HG02970 (cell line): ENCODE data around the gene THSD8.
"Not testable (repeated sequence)": the region's sequence is repeated elsewhere in the genome, so short reads cannot be mapped to it uniquely, and the experiment has no call there.

Source experiments
- ATAC-seq: cut with Tn5 transposase; IDR thresholded peaks from one replicate; pipeline ENCODE4 v1.9.1; 2021; ENCODE audit warnings: mild to moderate bottlenecking, moderate library complexity, moderate number of reproducible peaks; ENCODE audit not compliant: unreplicated experiment, low FRiP score

The THSD8 gene

DNA sequence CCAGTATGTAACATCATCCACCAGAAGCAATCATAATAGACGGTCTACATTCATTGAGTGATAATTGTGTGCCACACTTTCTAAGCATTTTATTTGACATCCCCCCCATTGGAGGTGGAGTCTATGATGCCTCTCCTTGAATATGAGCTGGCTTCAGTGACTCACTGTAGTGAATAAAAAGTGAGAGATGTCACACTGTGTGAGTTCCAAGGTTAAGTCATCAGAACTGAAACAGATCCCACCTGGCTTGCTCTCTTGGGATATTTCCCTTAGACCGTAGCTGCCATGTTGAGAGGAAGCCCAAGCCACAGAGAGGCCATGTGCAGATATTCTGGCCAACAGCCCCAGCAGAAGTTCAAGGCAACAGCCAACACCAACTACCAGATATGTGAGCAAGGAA, 19.9 kb downstream of the THSD8 start:
- no peak for ATAC-seq

DNA sequence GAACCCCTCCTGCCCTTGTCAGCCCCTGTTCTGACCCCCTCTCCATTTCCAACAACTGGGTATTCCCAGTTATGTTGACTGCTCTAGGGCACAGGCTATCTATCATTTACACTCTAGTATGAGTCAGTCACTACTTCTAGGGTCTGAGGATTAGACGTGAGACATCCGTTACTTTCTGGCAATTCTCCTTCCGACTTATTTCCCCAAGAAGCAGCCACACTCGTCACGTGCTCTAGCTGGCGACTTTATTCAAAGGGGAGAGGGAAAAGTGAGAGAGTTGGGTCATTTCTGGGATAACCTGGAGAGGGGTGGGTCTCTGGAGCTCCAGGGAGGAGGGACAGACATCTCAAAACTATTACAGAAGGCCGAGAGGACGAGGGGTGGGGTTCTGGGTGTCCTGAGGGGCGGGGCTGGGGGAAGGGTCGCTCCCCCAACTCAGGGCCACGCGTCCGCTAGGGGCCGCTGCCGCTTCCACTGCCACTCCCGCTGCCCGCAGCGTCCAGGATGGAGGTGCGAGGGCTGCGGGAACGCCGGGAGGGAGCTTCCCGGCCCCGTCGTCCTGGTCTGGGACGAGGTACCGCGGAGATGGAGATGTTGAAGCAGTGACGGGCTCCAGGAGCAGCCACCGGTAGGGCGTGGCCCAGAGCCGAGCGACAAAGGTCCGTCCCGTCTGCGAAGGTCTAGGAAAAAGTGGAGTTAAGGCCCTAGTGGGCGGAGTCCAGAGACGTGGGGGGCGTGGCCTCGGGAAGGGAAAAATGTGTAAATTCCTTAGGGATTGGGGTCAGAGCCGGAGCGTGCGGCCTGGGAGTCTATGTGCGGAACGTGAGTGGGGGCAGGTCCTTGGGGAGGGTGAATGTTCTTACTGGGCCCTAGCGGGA, 23.6 kb downstream of the THSD8 start:
- ATAC-seq: no peak

DNA sequence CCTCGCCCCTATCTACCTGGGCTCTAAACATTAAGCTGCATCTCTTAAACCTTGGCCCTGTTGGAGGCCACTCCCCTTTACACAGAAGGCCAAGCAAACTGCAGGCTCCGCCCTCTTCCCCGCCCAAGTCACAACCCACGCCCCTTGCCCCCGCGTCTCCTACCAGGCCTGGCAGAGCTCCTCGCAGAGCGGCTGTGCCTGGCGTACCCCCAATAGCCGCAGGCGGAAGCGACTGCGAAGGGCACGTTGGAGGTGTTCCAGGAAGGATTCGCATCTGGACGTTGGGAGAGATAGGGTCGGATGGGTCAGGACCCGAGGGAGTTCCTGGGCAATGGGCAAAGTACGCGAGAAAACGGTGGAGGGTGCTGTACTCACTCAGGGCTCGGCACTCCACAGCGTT, 26.6 kb downstream of the THSD8 start:
- no peak for ATAC-seq

DNA sequence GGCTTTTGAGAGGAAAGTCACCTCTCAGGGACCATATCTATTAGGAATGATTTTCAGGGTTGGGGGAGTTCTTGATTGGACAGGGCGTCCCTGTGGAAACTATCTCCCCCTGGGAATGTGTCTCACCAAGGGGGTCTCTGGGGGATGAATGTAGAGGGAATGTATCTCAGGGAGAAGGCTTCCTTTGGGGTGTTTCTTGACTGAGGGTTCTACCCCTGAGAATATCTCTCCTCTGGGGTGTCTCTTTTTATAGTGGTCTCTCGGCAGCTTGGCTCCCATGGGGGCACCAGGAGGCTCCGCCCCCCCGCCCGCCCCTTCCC, 31.5 kb downstream of the THSD8 start:
- no peak for ATAC-seq

DNA sequence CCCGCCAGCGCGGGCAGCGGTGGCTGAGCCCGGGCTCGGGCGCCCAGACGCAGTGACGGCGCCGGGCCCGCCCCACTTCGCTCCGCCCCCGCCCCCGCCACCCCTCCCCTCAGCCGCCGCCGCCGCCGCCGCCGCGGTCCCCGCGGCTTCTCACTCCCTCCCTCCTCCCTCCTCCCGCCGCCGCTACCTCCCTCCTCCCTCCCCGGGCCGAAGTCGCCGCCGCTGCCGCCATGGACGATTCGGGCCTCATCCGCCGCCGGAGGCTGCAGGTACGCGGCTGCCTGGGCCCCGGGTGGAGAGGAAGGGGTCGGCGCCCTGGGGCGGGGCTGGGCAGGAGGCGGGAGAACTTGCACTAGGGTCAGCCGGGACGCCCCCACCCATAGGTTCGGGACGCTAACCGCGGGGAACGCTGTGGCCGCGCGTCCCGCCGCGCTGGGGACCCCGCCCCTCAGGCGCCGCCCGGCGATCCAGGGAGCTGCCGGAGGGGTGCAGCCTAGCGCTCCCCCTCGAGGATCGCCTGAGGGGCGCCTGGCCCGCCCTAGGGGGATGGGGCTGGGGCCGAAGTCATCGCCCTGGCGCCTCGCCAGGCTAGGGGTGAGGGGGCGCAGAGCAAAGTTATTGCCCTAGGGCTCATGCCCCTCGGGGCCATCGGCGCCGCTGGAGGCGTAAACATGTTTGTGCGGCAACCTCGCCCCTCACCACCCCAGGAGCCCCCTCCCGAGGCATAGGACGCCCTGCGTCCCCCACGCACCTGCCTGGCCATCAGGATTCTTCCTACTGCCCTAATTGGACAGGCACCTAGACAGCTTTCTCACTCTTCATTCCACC, 32.1 kb downstream of the THSD8 start:
- no peak for ATAC-seq

DNA sequence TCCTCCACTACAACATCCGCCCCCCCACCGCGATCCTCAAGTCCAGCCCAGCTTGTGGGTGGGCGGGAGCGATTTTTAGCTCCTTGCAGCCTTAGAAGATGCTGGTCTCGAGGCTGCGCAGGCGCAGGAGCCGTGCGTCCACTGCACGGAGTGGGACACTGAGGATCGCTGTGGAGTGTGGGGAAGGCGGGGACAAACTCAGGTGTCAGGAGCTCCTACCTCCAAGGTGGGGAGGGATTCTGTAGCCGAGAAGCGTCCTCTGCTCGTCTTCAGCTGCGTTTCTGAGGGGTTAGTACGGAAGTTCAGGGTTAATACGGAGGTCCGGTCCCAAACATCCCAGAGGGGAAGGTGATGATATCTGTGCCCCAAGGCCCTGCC, 32.7 kb downstream of the THSD8 start, which contains the start of gene RTBDN:
Gene RTBDN (minus strand): TSS at position 14 of the 378 bp plus-strand sequence. CDS start 4,600 bp downstream, outside the sequence.
- no peak for ATAC-seq

DNA sequence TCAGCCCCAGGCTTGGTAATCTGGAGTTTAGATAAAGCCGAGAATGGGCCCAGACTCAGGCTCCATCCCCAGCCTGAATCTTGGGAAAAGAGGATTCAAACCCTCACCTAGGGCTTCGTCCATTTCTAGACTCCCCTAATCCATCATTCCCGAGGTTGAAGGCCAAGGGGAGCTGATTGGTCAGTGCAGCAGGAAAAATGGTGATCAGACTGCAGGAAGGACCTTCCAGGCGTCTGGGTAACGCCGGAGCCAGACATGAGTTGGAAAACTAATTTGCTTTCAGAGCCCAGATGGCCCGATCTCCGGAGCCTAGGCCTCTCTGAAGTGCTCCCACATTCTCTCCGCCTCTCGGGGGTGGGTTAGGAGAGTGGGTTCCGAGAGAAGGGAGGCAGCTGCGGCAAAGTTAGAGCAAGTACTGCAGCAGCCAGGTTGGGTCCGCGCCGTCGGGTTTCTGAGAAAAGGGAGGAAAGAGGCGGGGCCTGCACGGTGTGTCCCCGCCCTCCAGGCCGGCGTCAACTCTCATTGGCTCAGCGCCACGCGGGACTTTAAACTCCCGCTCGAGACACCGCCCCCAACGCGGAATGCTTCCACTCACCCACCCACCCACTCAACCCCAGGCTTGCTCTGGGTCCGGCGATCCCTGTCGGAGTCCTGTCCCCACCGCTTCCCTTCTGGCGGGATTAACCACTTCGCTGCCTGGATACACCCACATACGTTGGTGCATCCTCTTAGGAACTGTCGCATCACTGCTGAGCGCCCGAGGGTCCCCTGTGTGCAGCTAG, 33.3 kb downstream of the THSD8 start:
- no peak for ATAC-seq

DNA sequence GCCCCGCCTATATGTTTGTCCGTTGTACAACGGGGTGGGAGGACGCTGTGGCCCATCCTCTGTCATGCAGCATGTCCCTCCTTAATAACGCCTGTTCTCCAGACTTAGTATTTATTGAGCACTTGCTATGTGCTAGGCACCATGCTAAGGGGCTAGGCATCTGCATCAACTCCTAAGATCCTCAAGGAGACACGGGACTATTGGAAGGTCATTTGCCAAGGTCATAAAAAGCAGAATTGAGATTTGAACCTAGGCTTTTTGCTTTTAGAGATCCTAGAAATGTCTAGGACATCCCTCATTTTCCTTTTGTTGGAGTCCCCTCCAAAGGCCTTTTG, 34.6 kb downstream of the THSD8 start:
- no peak for ATAC-seq

DNA sequence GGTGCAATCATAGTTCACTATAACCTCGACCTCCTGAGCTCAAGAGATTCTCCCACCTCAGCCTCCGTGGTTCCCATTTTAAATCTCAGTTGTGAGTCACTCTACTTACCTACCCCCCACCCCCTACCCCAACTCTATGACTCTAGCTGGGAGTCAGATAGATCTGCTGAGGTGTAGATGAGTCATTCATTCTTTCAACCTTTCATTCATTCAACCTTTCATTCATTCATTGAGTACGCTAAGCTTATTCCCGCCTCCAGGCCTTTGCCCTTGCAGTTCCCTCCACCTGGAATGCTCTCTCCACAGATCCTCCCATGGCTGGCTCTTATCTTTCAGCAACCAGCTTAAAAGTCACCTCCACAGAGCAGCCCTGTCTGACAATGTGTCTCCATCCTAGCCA, 35.4 kb downstream of the THSD8 start:
- ATAC-seq: no peak

DNA sequence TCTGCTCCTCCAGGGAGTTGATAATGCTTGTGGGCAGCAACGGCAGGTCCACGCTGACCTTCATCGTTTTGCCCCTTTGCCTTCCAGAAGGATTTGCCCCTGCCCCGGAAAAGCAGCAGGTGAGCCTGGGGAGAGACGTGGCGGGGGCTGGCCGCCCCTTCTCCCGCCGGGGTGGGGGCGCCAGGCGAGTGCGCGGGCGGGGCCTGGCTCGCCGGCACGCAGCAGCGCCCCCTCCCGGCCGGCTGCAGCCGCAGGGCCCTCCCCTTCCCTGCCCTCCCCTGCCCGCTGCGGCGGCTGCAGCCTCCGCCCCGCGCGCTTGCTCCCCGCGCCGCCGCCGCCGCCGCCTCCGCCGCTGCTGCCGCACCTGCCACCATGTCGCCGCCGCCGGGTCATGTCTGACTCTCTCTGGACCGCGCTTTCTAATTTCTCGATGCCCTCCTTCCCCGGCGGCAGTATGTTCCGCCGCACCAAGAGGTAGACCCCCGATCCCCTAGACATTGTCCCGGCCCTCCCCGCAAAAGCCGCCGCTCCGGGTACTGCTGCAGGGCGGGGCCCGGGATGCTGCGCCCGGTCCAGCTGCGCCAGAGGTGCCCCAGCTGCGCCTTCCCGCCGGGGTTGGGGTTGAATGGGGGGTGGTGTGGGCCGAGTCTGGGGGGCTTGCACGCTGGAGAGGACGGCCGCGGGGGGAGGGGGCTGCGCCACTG, 36.5 kb downstream of the THSD8 start, which contains the start of gene MAST1:
Gene MAST1 (plus strand): TSS at position 334 of the 704 bp plus-strand sequence. CDS start 58 bp downstream, at position 392.
- no peak for ATAC-seq

DNA sequence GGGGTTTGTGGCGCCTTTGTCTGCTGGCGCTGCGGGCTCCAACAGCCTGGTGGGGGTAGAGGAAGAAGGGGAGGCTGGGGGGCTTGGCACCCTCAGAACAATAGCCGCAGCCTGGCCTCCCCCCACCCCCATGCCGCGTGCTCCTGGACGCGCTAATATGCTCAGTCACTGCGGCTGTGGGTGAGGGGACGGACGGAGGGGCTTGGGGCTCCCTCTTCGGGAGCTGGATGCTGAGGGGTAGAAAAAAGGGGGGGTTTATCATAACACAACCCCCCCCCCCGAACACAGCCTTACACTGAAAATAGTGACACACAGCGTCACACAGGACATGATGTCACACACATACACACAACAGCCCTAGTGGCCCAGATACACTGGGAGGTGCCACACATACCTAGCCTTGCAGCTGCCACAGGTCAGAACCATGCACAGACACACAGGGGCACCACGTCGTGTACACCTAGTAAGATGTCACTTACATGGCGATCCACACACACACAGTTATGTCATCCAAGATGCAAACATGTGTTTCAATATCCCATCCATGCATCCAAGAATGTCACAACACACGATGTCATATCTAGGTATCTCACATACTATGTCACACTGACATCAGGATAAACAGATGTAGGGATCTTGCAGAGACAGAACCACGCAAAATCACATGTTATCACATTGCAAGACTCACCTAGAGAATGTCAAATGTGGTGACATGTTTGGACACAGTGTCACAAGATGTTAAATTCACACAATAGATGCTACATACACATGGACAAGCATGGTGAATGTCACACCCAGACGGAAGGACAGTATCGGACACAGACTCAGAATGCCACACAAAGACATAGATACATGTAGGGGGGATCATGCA, 37.3 kb downstream of the THSD8 start:
- no peak for ATAC-seq

DNA sequence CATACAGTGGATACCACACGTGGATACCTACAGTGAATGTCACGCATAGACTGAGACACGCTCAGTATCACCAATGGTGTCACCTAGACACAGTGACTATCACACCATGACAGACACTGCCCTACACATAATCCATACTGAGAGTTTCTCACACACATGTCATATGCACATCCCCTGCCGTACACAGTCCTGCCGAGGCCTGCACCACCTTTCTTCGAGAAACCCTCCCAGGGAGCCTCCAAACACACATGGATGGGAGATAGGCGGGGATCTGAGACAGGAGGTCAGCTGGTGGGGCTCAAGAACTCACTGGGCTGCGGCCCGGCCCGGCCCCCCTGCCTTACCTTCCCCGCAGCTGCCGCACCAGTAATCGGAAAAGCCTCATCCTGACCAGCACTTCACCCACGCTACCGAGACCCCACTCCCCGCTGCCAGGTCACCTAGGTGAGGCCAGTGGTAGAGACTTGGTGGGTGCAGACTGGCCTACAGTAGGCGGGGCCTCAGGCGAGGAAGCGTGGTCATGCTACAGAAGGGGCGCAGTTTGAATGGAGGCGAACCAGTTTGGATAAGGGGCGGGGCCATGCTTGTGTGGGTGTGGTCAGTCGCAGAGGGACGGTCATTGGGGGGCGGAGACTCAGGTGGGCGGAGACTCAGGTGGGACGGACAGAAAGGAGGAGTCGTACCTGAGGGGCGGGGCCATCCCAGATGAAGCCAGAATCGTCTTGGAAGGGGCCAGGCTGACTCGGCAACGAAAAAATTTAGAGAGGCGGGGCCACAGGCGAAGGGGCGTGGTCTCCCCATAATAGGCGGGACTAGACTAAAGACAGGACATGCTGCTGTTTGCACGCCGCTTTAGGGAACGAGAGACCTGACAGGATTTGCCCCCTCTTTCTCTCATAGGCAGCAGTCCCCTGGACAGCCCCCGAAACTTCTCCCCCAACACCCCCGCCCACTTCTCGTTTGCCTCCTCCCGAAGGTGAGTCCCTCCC, 38.5 kb downstream of the THSD8 start:
- ATAC-seq: no peak

DNA sequence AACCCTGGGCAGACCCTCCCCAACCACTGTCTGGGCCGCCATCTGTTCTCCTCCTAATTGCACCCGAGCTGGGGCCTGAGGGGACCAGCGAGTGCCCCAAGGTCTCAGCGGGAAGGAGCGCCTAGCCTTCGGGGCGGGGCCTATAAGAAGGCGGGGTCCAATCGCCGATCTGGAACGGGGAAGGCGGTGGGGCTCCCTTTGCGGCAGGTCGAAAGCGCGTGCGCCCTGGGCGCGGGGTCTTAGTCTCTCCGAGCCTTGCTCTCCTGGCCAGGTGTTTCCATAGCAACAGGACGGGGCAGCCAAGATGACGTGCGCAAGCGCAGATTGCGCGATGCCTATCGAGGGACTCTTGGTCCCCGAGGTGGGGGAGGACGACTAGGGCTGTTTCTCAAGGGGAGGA, 39.2 kb downstream of the THSD8 start:
- no peak for ATAC-seq

DNA sequence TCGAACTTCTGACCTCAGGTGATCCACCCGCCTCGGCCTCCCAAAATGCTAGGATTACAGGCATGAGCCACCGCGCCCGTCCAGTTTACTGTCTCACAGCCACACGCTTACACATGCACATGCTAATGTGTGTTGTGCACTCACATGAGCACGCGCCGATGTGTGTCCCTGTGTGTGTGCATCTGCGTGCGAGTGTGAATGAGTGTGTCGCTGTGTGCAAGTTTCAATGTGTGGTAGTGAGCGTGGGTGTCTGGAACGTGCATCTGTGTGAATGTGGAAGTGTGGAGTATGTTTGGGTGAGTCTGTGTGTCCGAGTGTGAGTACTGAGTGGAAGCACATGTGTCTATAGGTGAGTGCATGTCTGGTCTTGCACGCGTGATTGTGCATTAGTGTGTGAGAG, 40.6 kb downstream of the THSD8 start:
- ATAC-seq: no peak

DNA sequence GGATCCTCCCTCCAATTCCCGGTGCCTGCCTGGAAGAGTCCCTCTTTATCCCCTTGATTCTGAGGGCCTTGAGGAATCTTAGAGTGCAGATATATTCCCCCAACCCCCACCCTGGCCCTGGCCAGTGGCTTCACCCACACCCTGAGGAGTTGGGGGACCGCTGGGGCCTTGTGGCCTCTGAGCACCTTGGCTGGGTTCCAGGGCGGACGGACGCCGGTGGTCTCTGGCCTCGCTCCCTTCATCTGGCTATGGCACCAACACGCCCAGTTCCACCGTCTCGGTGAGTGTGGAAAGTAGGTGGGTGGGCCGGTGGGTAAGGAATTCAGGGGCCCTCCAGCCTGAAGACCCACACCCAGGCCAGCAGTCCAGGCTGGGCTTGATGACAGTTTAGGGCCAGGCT, 41.5 kb downstream of the THSD8 start:
- no peak for ATAC-seq

DNA sequence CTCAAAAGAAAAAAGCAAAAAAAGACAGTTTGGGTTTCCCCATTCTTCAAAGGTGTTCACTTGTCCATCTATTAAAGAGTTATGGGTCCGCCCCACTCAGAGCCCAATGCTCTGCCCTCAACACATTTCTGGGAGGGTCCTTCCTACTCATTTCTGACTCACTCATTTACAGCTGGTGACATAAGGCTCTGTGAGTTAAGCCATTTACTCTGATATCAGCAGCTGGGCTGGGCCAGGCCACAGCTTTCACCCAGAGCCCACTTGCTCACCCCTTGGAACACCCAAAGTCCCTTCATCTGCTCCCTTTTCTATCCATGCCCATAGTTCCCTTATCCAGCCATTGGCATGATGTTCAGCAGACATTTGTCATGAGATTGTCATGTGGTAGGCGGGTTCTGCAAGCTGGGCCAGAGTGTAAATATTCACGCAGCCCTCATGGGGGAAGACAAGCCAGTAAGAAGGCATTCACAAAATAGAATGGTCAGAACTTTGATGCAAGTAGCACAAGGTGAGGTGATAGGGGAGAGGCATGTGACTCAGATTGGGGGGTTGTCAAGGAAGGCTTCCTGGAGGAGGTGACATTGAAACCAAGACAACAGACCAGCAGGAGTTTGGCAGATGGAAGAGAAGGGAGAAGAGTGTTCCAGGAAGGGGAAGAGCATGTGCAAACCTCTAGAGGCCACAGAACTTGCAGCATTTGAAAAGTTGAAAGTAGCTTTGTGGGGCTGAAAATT, 42.3 kb downstream of the THSD8 start:
- no peak for ATAC-seq

DNA sequence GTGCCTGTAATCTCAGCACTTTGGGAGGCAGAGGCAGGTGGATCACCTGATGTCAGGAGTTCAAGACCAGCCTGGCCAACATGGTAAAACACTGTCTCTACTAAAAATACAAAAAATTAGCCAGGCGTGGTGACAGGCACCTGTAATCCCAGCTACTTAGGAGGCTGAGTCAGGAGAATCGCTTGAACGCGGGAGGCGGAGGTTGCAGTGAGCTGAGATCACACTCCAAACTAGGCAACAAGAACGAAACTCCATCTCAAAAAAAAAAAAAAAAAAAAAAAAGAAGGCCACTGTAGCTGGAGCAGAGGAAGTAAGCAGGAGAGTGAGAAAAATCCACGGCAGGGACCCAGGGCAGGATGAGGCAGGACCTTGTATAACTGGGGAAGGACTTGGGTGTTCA, 44.7 kb downstream of the THSD8 start:
- not testable (repeated sequence) for ATAC-seq
